ENCODE results near the gene HOXD1.

HOXD1 gene

GRCh38 chr2:176172895-176173566 is 15.4 kb upstream of the HOXD1 start:
- in situ Hi-C loops (cut with HindIII; ENCODE audit: low pct_ligation_motif_present, low sequenced_read_pairs): no loop called here
- H3K36me3 ChIP-seq (replicated peaks): no peaks in the 10 kb centered on the region

GRCh38 chr2:176173567-176174381 is 14.7 kb upstream of the HOXD1 start:
- Histone ChIP-seq H3K4me3 (ENCODE audit: low read depth, low read length) (no peak overlapping the region), H3K27me3 (replicated peaks) (peaks cover 87% of the 10 kb centered on the region), H3K36me3 (replicated peaks) (no peaks in the 10 kb centered on the region), H3K27ac (no peak overlapping the region)
- DNase-seq: no peak
- in situ Hi-C loops (cut with HindIII; ENCODE audit: low pct_ligation_motif_present, low sequenced_read_pairs): no loop called here
- TF ChIP-seq, protein P1, sequence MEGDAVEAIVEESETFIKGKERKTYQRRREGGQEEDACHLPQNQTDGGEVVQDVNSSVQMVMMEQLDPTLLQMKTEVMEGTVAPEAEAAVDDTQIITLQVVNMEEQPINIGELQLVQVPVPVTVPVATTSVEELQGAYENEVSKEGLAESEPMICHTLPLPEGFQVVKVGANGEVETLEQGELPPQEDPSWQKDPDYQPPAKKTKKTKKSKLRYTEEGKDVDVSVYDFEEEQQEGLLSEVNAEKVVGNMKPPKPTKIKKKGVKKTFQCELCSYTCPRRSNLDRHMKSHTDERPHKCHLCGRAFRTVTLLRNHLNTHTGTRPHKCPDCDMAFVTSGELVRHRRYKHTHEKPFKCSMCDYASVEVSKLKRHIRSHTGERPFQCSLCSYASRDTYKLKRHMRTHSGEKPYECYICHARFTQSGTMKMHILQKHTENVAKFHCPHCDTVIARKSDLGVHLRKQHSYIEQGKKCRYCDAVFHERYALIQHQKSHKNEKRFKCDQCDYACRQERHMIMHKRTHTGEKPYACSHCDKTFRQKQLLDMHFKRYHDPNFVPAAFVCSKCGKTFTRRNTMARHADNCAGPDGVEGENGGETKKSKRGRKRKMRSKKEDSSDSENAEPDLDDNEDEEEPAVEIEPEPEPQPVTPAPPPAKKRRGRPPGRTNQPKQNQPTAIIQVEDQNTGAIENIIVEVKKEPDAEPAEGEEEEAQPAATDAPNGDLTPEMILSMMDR (IDR thresholded peaks at IDR 0.05; ENCODE audit: low read depth, low read length, missing control alignments): no peak

More at GRCh38 chr2:176172895-176173566, 15.4 kb upstream of the HOXD1 start:
- Histone ChIP-seq H3K27ac (no peak overlapping the region), H3K4me3 (ENCODE audit: low read depth, low read length) (no peak overlapping the region), H3K27me3 (replicated peaks) (peaks cover 81% of the 10 kb centered on the region)
- TF ChIP-seq, protein P1 (IDR thresholded peaks at IDR 0.05; ENCODE audit: low read depth, low read length, missing control alignments): no peak
- DNase-seq: no peak

DNA sequence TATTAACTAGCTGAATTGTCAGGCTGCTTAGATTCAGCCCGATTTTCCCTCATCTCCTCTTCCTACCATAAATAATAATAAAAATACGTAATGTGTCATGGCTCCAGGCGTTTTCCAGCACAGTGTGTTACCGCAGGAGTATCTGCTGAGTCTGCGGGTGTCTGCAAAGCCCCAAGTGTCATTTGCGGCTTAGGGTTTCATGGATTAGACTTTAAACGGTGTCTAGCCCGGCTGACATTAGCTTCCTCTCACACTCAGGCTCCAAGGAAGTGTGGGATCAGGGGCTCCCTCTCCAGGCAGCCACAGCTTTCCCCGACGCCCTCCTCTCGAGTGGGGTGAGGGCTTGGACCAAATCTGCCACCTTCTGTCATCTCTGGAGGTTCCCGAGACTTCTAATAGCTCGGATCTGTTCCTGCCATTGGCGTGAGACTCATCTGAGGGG is 14.1 kb upstream of the HOXD1 start:
- H3K36me3 ChIP-seq (replicated peaks): no peaks in the 10 kb centered on the region
- no peak for DNase-seq
- TF ChIP-seq, protein P1 (IDR thresholded peaks at IDR 0.05; ENCODE audit: low read depth, low read length, missing control alignments): no peak
- H3K4me3 ChIP-seq (ENCODE audit: low read depth, low read length): no peak overlapping the region
- peaks cover 89% of the 10 kb centered on the region for H3K27me3 ChIP-seq (replicated peaks)
- H3K27ac ChIP-seq: no peak overlapping the region
- in situ Hi-C loops (cut with HindIII; ENCODE audit: low pct_ligation_motif_present, low sequenced_read_pairs): no loop called here

DNA sequence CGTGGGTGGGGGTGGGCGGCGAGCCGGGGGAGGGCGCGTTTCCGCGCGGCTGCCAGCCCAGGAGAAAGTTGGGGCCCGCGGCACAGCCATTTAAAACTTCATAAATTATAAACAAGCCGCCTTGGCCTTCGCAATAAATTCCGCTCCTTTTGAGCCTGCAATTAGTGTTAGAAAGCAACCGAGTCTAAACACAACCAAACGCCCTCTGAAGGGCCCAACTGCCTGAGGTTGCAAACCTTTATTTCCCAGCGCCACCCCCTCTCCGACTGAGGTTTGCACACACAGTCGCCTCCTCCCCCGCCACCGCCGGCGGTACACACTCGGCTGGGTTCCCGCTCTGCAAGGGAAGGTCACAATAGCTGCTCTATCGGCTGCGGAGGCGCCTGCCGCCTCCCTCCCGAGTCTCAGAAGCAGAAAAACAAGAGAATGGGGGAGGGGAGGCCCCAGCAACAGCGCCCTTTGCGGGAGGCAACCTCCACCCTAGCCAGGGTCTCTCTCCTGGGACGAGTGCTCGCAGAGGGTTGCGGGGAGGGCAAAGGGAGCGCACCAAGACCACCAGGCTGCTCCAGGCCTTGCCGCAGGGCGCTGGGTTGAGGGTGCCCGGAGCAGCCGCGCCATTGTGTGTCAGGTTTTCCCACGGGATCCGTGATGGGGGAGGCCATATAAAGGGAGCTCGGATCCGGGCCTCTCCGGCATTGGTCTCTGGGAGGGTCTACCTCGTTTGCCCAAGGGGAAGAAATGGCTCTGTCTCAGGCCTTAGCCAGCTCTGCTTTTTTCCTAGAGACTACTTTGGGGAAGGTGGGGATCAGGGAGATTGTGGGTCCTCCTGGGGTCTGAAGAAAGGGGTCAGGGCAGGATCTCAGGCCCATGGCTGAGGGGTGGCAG is 13.4 kb upstream of the HOXD1 start:
- H3K27me3 ChIP-seq (replicated peaks): peaks cover 90% of the 10 kb centered on the region
- DNase-seq: no peak
- in situ Hi-C loops (cut with HindIII; ENCODE audit: low pct_ligation_motif_present, low sequenced_read_pairs): no loop called here
- TF ChIP-seq, protein P1 (IDR thresholded peaks at IDR 0.05; ENCODE audit: low read depth, low read length, missing control alignments): no peak
- no peaks in the 10 kb centered on the region for H3K36me3 ChIP-seq (replicated peaks)
- no peak overlapping the region for H3K4me3 ChIP-seq (ENCODE audit: low read depth, low read length)
- H3K27ac ChIP-seq: no peak overlapping the region

DNA sequence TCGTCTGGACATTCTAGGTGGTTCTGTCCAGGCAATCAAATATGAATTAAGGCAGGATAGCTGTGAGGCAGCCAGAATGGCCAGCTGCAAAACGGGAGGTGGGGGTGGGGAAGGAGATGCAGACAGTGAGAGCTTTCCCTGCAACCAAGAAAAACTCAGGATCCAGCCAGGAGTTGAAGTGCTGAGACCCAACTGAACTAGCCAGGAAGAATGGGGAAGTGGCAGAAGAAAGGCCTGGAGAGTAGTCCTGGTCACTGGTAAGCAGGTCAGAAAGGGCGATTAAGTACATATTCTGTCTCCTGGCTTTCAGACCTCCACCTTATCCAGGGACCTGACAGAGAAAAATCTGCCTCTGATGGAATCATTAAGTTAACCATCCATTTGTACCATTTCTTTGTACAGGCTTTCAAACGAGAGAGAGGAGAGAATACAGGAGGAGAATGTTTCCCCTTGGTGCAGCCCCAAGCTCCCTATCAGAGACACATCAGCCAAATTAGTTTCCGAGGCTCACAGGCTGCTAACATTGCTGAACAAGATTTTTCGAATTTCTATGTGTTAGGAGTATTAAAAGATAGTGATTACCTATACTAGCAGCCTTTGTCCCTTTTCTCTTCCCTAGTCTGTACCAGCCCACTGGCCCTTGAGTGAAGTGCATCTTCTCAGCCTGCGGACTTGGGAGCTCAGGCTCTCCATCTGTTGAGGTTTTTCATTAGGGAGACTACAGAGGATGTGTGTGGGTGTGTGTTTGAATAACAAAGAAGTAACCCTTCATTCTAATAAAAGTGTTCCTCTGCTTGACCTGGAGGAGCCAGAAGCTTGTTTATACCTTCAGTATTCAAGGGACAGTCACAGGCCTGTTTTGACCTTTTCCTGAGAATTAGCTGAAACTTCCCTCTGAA is 12.5 kb upstream of the HOXD1 start:
- in situ Hi-C loops (cut with HindIII; ENCODE audit: low pct_ligation_motif_present, low sequenced_read_pairs): no loop called here
- H3K4me3 ChIP-seq (ENCODE audit: low read depth, low read length): no peak overlapping the region
- H3K27ac ChIP-seq: no peak overlapping the region
- DNase-seq: no peak
- peaks cover 88% of the 10 kb centered on the region for H3K27me3 ChIP-seq (replicated peaks)
- TF ChIP-seq, protein P1 (IDR thresholded peaks at IDR 0.05; ENCODE audit: low read depth, low read length, missing control alignments): no peak
- no peaks in the 10 kb centered on the region for H3K36me3 ChIP-seq (replicated peaks)
